GM21381 (cell line): Measurements from ENCODE around the gene RNASE3.
A peak's percentile ranks its signal among the peaks of the same experiment; 100 is the strongest.
"Not testable (repeated sequence)": the region's sequence is repeated elsewhere in the genome, so short reads cannot be mapped to it uniquely, and the experiment has no call there.

Source experiments
- ATAC-seq: cut with Tn5 transposase; IDR thresholded peaks from one replicate; pipeline ENCODE4 v1.9.1; 2021; ENCODE audit warnings: mild to moderate bottlenecking, moderate library complexity; ENCODE audit not compliant: unreplicated experiment

Gene RNASE3

DNA sequence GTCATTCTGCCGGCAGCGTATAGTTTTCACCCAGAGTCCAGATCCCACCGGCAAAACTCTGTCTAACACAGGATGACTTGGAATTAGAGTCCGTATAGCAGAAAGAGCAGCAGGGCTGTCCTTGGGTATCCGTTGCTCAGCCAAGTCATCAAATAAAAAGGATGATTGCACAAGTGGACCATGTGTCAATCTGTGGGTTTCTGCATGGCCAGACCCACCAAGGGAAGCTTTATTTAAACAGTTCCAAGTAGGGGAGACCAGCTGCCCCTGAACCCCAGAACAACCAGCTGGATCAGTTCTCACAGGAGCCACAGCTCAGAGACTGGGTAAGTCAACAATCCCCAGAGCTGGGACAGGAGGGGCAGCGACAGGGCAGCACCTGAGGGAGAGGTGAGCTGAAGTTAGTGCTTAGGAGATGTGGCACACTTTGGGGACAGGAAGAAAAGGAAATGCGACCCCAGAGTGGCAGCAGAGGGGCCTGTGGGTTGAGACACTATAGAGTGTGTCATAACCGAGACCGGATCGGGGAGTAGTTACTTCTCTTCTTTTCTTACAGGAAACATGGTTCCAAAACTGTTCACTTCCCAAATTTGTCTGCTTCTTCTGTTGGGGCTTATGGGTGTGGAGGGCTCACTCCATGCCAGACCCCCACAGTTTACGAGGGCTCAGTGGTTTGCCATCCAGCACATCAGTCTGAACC, at the start of gene RNASE3:
TSS of gene RNASE3 (plus strand) at position 260 of the 700 bp plus-strand sequence. CDS start at position 562, 302 bp downstream.
- ATAC-seq = not testable (repeated sequence)

DNA sequence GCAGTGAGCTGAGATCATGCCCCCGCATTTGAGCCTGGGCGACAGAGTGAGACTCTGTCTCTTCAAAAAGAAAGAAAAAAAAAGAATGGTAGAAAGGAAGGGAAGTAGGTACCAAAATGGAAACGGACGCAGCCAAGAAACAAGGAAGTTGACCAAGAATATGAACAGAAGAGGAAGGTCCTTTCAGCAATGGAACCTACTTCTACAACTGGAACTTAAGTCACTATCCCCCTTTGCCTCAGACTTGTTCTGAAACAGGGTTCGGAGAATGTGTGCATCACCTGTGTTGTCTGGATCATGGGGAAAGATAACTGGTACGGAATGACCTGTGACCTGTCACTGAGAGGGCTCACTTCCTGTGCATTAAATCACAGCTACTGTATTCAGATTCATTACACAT, 44.6 kb upstream of the RNASE3 start:
- ATAC-seq = no peak

- no peak for ATAC-seq
Measured at GRCh38 chr14:20848316-20848954, 42.8 kb upstream of the RNASE3 start.

DNA sequence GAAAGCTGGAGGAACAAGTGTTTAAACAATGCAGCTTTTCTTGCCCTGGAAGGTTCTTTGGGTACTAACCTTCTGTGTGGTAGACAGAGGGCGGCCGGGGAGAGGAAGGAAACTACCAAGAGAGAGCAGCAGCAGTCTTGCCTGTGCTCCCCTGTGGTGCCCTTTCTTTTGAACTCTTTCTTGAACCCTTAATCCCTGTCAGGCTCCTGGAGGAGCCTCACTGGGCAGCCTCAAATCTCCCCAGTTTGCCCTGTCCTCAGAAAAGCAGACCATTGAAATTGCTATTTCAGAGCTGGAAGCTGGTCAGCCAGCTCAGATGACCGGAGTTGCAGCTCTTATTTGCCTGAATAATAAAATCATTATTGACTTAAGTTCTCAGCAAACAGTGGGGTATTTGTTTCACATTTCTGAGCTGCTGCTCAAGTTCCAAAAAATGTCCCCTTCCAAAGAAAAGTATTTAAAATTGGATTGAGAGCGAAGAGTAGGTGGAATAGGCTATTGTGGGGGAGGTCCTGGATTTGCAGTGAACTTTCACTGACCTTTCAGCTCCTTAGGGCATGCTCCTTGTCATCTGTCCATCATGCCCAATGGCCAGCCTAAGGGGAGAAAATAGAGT, 42.1 kb upstream of the RNASE3 start:
- ATAC-seq = no peak

- no peak for ATAC-seq
Measured at GRCh38 chr14:20853042-20853441, 38.1 kb upstream of the RNASE3 start.

DNA sequence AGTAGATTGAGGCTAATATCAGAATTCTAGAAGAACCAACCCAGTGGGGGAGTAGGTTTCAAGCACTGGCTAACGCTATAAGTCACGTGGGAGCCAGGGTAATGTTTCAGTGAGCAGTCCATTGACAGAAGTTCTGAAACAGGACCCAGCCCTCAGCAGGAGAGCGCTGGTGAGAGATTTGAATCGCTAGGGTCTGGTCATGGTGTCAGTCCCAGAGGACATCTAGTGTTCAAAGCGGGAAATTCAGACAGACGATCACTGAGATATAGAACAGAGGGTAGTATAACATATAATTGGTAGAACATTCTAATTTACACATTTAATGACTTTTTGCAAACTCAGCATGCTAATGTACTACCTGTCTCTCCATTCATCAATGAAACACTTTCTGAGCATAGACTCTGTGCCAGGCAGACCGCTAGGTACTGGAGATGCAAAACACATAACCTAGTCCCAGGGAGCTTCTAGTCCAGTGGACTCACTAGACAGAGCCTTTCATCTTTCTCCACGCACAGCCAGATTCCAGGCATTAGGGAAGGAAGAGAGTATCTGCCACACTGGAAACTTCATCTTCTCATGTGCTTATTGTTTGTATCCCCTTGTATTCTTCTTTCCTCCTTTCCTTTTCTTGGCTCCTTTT, 35.4 kb upstream of the RNASE3 start:
- peak; percentile 58 for ATAC-seq

- no peak for ATAC-seq
Measured at GRCh38 chr14:20857207-20857606, 34.0 kb upstream of the RNASE3 start.

GRCh38 chr14:20857630-20858261, 33.4 kb upstream of the RNASE3 start:
- ATAC-seq = no peak

- ATAC-seq = no peak
Measured at GRCh38 chr14:20866194-20866593, 25.0 kb upstream of the RNASE3 start.

DNA sequence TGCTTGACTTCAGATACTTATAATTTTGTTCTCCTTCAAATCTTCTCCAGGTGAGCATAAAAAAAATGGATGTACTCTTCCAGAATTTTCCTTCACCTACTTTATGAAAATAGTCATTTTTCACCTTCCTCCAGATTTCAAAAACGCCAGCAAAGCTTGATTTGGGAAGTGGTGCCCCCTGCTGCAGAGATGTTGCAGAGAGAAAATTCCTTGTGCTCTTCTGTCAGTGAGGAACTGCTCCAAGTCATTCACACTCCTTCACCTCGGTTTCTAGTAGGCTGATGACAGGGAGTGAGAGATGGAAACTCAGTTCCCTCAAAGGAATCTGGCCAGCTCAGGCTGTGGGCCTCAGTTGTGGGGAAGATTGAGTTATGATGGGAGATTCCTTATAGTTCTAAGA, 24.2 kb upstream of the RNASE3 start:
- ATAC-seq = no peak

DNA sequence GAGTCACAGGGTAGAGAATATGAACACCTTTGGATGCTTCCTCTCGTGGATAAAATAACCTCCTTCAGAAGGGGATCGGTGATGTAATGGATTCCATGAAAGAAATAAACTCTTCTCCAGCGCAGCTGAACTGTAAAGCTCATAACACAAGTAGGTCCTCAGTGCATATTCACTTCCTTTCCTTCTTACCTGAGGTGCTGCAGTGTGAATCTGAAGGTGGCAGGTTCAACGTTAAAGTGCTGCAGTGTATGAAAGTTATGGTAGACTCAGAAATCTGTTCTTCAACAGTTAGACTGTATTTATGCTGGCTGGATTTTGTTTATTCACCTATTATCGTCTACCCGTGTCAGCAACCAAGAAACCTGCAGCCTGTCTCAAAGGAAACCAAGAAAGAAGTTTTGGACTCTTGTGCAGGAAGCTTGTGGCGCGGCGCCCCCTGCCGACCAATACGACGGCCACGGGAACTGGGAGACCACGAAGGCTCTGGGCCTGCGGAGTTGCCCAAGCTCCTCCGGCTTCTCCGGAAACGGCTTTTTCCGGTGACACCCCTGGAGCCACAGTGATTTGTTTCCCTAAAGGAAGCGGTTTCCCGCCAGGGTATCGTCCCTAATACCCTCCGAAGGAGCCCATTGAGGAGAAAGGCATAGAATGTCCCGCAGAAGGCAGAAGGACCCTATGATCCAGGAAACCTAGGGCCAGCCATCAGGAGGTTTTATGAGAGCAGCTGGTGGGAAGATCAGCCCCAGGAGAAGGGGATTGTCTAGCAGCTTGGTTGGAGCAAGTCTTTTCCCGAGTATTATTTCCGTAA, 17.6 kb upstream of the RNASE3 start:
- peak; percentile 68 for ATAC-seq

DNA sequence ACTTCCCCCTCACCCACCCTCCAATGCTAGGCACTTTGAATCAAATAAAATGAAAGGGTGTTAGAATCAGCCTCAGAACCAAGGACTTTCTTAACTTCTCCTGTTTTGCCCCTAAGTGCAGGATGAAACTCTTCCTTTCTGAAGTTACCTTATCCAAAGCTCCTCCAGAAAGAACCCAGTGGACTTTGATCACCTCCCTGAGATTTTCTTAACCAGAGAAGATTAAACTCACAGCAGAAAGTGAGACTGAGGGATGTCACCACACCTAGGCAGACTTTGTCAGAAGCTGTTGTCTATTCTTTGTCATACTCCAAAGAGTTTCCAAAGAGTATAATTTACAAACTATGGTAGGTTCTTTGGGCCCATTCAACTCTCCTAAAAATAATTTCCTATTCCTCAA, 14.2 kb upstream of the RNASE3 start:
- ATAC-seq = no peak

DNA sequence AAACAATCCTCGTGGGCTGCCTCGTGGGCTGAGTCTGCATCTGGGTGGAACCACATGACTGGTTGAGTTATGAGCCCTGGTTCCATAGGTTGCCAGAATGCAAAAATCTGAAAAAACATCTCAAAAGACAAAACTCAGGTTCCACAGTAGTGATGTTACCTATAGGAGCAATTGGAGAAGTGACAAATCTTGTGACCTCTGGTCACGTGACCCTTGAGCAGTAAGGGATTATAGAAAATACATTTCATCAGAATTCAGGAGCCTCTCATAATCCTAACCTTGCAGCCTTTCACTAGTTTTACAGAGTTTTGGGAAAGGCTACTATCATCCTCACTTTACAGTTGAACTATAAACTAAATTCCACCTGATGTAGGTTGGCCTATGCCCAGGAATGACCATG, 12.5 kb upstream of the RNASE3 start:
- no peak for ATAC-seq

DNA sequence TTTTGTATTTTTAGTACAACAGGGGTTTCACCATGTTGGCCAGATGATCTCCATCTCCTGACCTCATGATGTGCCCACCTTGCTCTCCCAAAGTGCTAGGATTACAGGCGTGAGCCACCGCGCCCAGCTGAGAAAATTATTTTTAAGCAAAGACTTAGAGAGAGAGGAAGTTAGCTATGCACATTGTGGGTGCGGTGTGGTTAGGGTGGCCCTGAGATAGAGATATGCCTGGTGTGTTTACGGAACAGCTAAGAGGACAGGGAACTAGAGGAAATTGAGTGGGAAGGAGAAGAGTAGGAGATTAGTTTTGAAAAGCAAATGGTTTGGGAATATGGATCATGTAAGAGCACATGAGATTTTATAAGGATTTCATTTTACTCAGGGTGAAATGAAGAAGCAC, 10.0 kb upstream of the RNASE3 start:
- ATAC-seq = not testable (repeated sequence)

- not testable (repeated sequence) for ATAC-seq
Measured at GRCh38 chr14:20882787-20883186, 8.4 kb upstream of the RNASE3 start.

GRCh38 chr14:20888411-20888810, 2.8 kb upstream of the RNASE3 start:
- not testable (repeated sequence) for ATAC-seq

- not testable (repeated sequence) for ATAC-seq
Measured at GRCh38 chr14:20895322-20895721, 4.1 kb downstream of the RNASE3 start.

DNA sequence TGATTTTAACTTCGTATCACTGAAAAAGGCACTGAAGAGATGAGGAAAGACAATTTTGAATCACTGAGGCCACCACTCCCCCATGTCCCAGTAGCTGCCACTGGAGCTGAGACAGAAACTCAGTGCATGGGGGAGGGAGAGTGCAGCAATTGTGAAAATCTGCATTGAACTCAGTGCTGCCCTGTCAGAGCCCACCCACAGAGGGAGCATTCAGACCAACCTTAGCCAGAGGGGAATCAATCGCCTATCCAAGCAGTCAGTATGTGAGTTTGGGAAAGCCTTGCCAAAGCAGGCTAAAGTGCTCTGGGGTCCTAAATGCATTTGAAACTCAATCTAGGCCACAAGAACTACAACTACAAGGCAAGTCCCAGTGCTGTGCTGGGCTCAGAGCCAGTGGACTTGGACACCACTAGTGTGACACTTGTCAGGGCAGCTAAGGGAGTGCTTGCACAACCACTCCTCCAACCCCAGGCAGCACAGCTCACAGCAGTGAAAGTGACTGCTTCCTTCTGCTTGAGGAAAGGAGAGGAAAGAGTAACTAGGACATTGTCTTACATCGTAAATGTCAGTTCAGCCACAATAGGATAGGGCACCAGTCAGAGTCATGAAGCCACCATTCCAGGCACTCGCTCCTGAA, 13.3 kb downstream of the RNASE3 start:
- ATAC-seq = no peak

DNA sequence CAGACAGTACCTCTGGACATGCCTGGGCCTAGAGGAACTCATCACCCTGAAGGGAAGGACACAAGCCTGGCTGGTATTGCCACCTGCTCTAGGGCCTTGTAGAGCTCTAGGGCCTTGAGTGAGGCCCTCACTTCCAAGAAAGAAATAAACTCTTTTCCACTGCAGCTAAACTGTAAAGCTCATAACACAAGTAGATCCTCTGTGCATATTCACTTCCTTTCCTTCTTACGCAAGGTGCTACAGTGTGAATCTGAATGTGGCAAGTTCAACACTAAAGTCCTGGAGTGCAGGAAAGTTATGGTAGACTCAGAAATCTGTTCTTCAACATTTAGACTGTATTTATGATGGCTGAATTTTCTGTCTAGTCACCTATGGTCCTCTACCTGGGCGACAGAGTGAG, 14.5 kb downstream of the RNASE3 start:
- no peak for ATAC-seq

GRCh38 chr14:20907214-20907613, 16.0 kb downstream of the RNASE3 start:
- ATAC-seq = no peak
